Activated naive CD8-positive, alpha-beta T cell treated with anti-CD3 and anti-CD28 coated beads, Interleukin-2, amount 10 ng/mL, durations not matched to agents 7 days and 5 days (primary cell): ENCODE measurements around the gene PRKACG. TPM values are rescaled to one million over a fixed set of nuclear protein-coding genes. Genes with fewer than 3 reads are reported as not detected.
"Not testable (repeated sequence)": the region's sequence is repeated elsewhere in the genome, so short reads cannot be mapped to it uniquely, and the experiment has no call there.

Experiments
- ATAC-seq: fragments of 150-1000 bp; cut with Tn5 transposase; one replicate; pipeline ENCODE4 v1.10.0; 2021; ENCODE audit warnings: low read depth, moderate library complexity
- POLR2A ChIA-PET: fragments of 350-600 bp; sonication (Branson Sonifier 250); formaldehyde crosslinking; loops from one replicate; lab custom pipeline; 2021; ENCODE audit warnings: antibody characterized with exemption; lab: Charles Lee
- DNase-seq: peaks from one replicate; pipeline ENCODE4 v3.0.0; 2021
- H3K27ac Mint-ChIP-seq: one replicate; pipeline ENCODE4 v1.8.0; 2022; ENCODE audit warnings: mild to moderate bottlenecking, mixed read lengths
- H3K27me3 Mint-ChIP-seq: one replicate; pipeline ENCODE4 v1.8.0; 2022; ENCODE audit warnings: mild to moderate bottlenecking, moderate library complexity, mixed read lengths
- H3K36me3 Mint-ChIP-seq: one replicate; pipeline ENCODE4 v1.8.0; 2021; ENCODE audit warnings: mild to moderate bottlenecking, mixed read lengths
- H3K4me1 Mint-ChIP-seq: one replicate; pipeline ENCODE4 v1.8.0; 2021; ENCODE audit warnings: mixed read lengths
- H3K4me3 Mint-ChIP-seq: one replicate; pipeline ENCODE4 v1.8.0; 2022; ENCODE audit warnings: mild to moderate bottlenecking, moderate library complexity, mixed read lengths
- H3K9me3 Mint-ChIP-seq: one replicate; pipeline ENCODE4 v1.8.0; 2021; ENCODE audit warnings: mixed read lengths
- total RNA-seq, 2 experiments: library from RNA; stranded (reverse); gene quantifications; one replicate each; pipeline ENCODE4 v1.2.3, GENCODE V29; 2021

Gene PRKACG
- not detected for total RNA-seq

GRCh38 chr9:69014013-69014412, at the start of gene PRKACG:
Gene PRKACG (minus strand): TSS chr9:69014113. CDS start chr9:69014092, 21 bp downstream.
- Mint-ChIP-seq H3K27me3 (peaks cover 66% of the 10 kb centered on the region), H3K4me1 (peaks cover 9% of the 10 kb centered on the region), H3K27ac (no peak within 1 kb of the TSS), H3K4me3 (peak within 1 kb of the TSS; percentile 20), H3K36me3 (no peaks in the 10 kb centered on the region), H3K9me3 (no peaks in the 10 kb centered on the region)
- POLR2A ChIA-PET: no interaction called here
- DNase-seq (no peak), ATAC-seq (no peak)

GRCh38 chr9:69062195-69062594, 48.3 kb upstream of the PRKACG start:
- ATAC-seq (no peak), DNase-seq (no peak)
- POLR2A ChIA-PET: no interaction called here
- H3K4me3 Mint-ChIP-seq: no peak overlapping the region
- peaks cover 7% of the 10 kb centered on the region for H3K36me3 Mint-ChIP-seq
- no peaks in the 10 kb centered on the region for H3K9me3 Mint-ChIP-seq
- H3K4me1 Mint-ChIP-seq: peaks cover 17% of the 10 kb centered on the region
- H3K27me3 Mint-ChIP-seq: no peaks in the 10 kb centered on the region
- H3K27ac Mint-ChIP-seq: no peak overlapping the region

GRCh38 chr9:69060766-69061165, 46.9 kb upstream of the PRKACG start:
- Mint-ChIP-seq H3K27me3 (no peaks in the 10 kb centered on the region), H3K36me3 (peaks cover 13% of the 10 kb centered on the region), H3K4me1 (peaks cover 22% of the 10 kb centered on the region), H3K4me3 (no peak overlapping the region), H3K9me3 (no peaks in the 10 kb centered on the region), H3K27ac (peak overlapping the region; percentile 39)
- ATAC-seq: peak; percentile 65
- POLR2A ChIA-PET: interaction anchor here (0.6 to 0.7 kb wide), 2 partner anchors 62 to 308 kb away, joined by 3 to 4 read pairs; no protein-coding TSS in a partner anchor
- DNase-seq: no peak

GRCh38 chr9:69058101-69058500, 44.2 kb upstream of the PRKACG start:
- no peak for DNase-seq
- peaks cover 13% of the 10 kb centered on the region for H3K36me3 Mint-ChIP-seq
- no peaks in the 10 kb centered on the region for H3K9me3 Mint-ChIP-seq
- H3K4me3 Mint-ChIP-seq: no peak overlapping the region
- H3K4me1 Mint-ChIP-seq: peaks cover 22% of the 10 kb centered on the region
- no peak for ATAC-seq
- no peaks in the 10 kb centered on the region for H3K27me3 Mint-ChIP-seq
- H3K27ac Mint-ChIP-seq: no peak overlapping the region
- POLR2A ChIA-PET: no interaction called here

GRCh38 chr9:69056191-69056815, 42.4 kb upstream of the PRKACG start:
- POLR2A ChIA-PET: no interaction called here

GRCh38 chr9:69054989-69055388, 41.1 kb upstream of the PRKACG start:
- Mint-ChIP-seq H3K4me1 (peaks cover 15% of the 10 kb centered on the region), H3K9me3 (no peaks in the 10 kb centered on the region), H3K27me3 (no peaks in the 10 kb centered on the region), H3K27ac (no peak overlapping the region), H3K4me3 (no peak overlapping the region), H3K36me3 (peaks cover 13% of the 10 kb centered on the region)
- POLR2A ChIA-PET: no interaction called here
- ATAC-seq: no peak
- no peak for DNase-seq

More at GRCh38 chr9:69056191-69056815, 42.4 kb upstream of the PRKACG start:
- Mint-ChIP-seq H3K36me3 (peaks cover 13% of the 10 kb centered on the region), H3K4me3 (no peak overlapping the region), H3K4me1 (peaks cover 22% of the 10 kb centered on the region), H3K9me3 (no peaks in the 10 kb centered on the region), H3K27ac (peak overlapping the region; percentile 22), H3K27me3 (no peaks in the 10 kb centered on the region)
- DNase-seq: no peak
- no peak for ATAC-seq

- H3K27ac Mint-ChIP-seq, H3K9me3 Mint-ChIP-seq, H3K4me3 Mint-ChIP-seq, POLR2A ChIA-PET, H3K36me3 Mint-ChIP-seq, ATAC-seq, H3K27me3 Mint-ChIP-seq, H3K4me1 Mint-ChIP-seq, DNase-seq: not testable (repeated sequence)
Observed at GRCh38 chr9:69050936-69051335, 37.0 kb upstream of the PRKACG start.

- no peak overlapping the region for H3K4me3 Mint-ChIP-seq
- ATAC-seq: no peak
Observed at GRCh38 chr9:69049094-69049493, 35.2 kb upstream of the PRKACG start.

GRCh38 chr9:69047371-69047770, 33.5 kb upstream of the PRKACG start:
- no peak overlapping the region for H3K27ac Mint-ChIP-seq
- H3K36me3 Mint-ChIP-seq: peaks cover 8% of the 10 kb centered on the region
- H3K4me1 Mint-ChIP-seq: peaks cover 20% of the 10 kb centered on the region
- no peaks in the 10 kb centered on the region for H3K9me3 Mint-ChIP-seq
- no peaks in the 10 kb centered on the region for H3K27me3 Mint-ChIP-seq
- DNase-seq (no peak), ATAC-seq (no peak)
- no peak overlapping the region for H3K4me3 Mint-ChIP-seq
- POLR2A ChIA-PET: no interaction called here

More at GRCh38 chr9:69049094-69049493, 35.2 kb upstream of the PRKACG start:
- Mint-ChIP-seq H3K27ac (no peak overlapping the region), H3K4me1 (peaks cover 20% of the 10 kb centered on the region), H3K36me3 (peaks cover 7% of the 10 kb centered on the region), H3K9me3 (no peaks in the 10 kb centered on the region), H3K27me3 (no peaks in the 10 kb centered on the region)
- no peak for DNase-seq
- POLR2A ChIA-PET: no interaction called here

GRCh38 chr9:69046723-69047122, 32.8 kb upstream of the PRKACG start:
- no peaks in the 10 kb centered on the region for H3K27me3 Mint-ChIP-seq
- no peak for DNase-seq
- POLR2A ChIA-PET: no interaction called here
- H3K9me3 Mint-ChIP-seq: no peaks in the 10 kb centered on the region
- no peak overlapping the region for H3K27ac Mint-ChIP-seq
- peaks cover 20% of the 10 kb centered on the region for H3K4me1 Mint-ChIP-seq
- peaks cover 8% of the 10 kb centered on the region for H3K36me3 Mint-ChIP-seq
- no peak for ATAC-seq
- no peak overlapping the region for H3K4me3 Mint-ChIP-seq

- H3K4me1 Mint-ChIP-seq: peaks cover 20% of the 10 kb centered on the region
- no peaks in the 10 kb centered on the region for H3K27me3 Mint-ChIP-seq
- POLR2A ChIA-PET: no interaction called here
- H3K4me3 Mint-ChIP-seq: no peak overlapping the region
- peaks cover 8% of the 10 kb centered on the region for H3K36me3 Mint-ChIP-seq
- H3K9me3 Mint-ChIP-seq: no peaks in the 10 kb centered on the region
- DNase-seq (no peak), ATAC-seq (no peak)
- peak overlapping the region; percentile 28 for H3K27ac Mint-ChIP-seq
Observed at GRCh38 chr9:69045821-69046220, 31.9 kb upstream of the PRKACG start.

- Mint-ChIP-seq H3K27me3 (no peaks in the 10 kb centered on the region), H3K9me3 (no peaks in the 10 kb centered on the region), H3K27ac (peak overlapping the region; percentile 74), H3K4me3 (peak overlapping the region; percentile 35), H3K4me1 (peaks cover 20% of the 10 kb centered on the region), H3K36me3 (peaks cover 8% of the 10 kb centered on the region)
- POLR2A ChIA-PET: interaction anchor here (1.0 kb wide), 1 partner anchor 9 kb away, joined by 4 read pairs; the partner anchor contains the start of gene FXN
- DNase-seq (no peak), ATAC-seq (peak; percentile 90)
Observed at GRCh38 chr9:69044240-69045219, 30.6 kb upstream of the PRKACG start.

GRCh38 chr9:69040646-69041045, 26.7 kb upstream of the PRKACG start:
- Mint-ChIP-seq H3K27me3 (no peaks in the 10 kb centered on the region), H3K36me3 (peaks cover 1% of the 10 kb centered on the region), H3K4me3 (no peak overlapping the region), H3K9me3 (no peaks in the 10 kb centered on the region), H3K4me1 (peaks cover 21% of the 10 kb centered on the region), H3K27ac (no peak overlapping the region)
- no peak for DNase-seq
- ATAC-seq: no peak
- POLR2A ChIA-PET: no interaction called here
